Measurements from ENCODE around the gene ZNF2. TPM values are rescaled to one million over a fixed set of nuclear protein-coding genes. Genes with fewer than 3 reads are reported as not detected.

Gene ZNF2
- total and polyA plus RNA-seq, 2 of the 13 experiments (the other 11 are each of a cell fraction or from before 2014, with no cell fraction given), result 4.3 to 6.1 TPM

GRCh38 chr2:95121407-95122196 lies 44.0 kb upstream of the ZNF2 start, which contains the start of gene MRPS5 (continued):
- peak; percentile 76; the same call in 1 of the 2 replicates for TF ChIP-seq ZBTB43 (CRISPR knock-in tag; conservative IDR thresholded peaks at IDR 0.05)
- TF ChIP-seq ATF2 (CRISPR knock-in tag; IDR thresholded peaks at IDR 0.05), result peak; percentile 66
- peak; percentile 40 for TF ChIP-seq CTCF (CRISPR knock-in tag; IDR thresholded peaks at IDR 0.05)
- TF ChIP-seq ZNF513 (CRISPR knock-in tag; conservative IDR thresholded peaks at IDR 0.05), result no peak
- peak; percentile 84; the same call in 1 of the 2 replicates for TF ChIP-seq ZNF713 (CRISPR knock-in tag; IDR thresholded peaks at IDR 0.05)
- TF ChIP-seq CEBPG (CRISPR knock-in tag; IDR thresholded peaks at IDR 0.05), result no peak; the same call in 1 of the 2 replicates
- no peak for TF ChIP-seq ZNF577 (CRISPR knock-in tag; IDR thresholded peaks at IDR 0.05; ENCODE audit: borderline replicate concordance, low read depth)
- no peak for TF ChIP-seq CREB1 (IDR thresholded peaks at IDR 0.05)
- TF ChIP-seq CREB1 (CRISPR knock-in tag; IDR thresholded peaks at IDR 0.05), result no peak
- TF ChIP-seq HMG20A (CRISPR knock-in tag; IDR thresholded peaks at IDR 0.05; ENCODE audit: borderline replicate concordance), result no peak
- TF ChIP-seq SRSF1 (optimal IDR thresholded peaks at IDR 0.05; ENCODE audit: low read depth, low read length), result peak; percentile 65
- TF ChIP-seq FOXA3 (CRISPR knock-in tag; IDR thresholded peaks at IDR 0.05), result peak; percentile 49
- TF ChIP-seq MYPOP (CRISPR knock-in tag; IDR thresholded peaks at IDR 0.05), result 0 out of 2 replicates have a peak, but pooled peaks have one; percentile 48
- TF ChIP-seq ZNF33B (CRISPR knock-in tag; IDR thresholded peaks at IDR 0.05), result no peak
- no peak for TF ChIP-seq MIXL1 (CRISPR knock-in tag; IDR thresholded peaks at IDR 0.05)
- peak; percentile 65; the same call in 1 of the 2 replicates for TF ChIP-seq KDM3A (CRISPR knock-in tag; IDR thresholded peaks at IDR 0.05; ENCODE audit: low read depth)
- TF ChIP-seq ZBTB4 (CRISPR knock-in tag; IDR thresholded peaks at IDR 0.05; ENCODE audit: borderline replicate concordance), result peak; percentile 60; the same call in 1 of the 2 replicates
- peak; percentile 97 for TF ChIP-seq ZFY (CRISPR knock-in tag; IDR thresholded peaks at IDR 0.05)

All from HepG2 (cell line).